HCT116 (cell line): ENCODE measurements around the gene EWSR1. TPM values are rescaled to one million over a fixed set of nuclear protein-coding genes. Genes with fewer than 3 reads are reported as not detected.
A peak's percentile ranks its signal among the peaks of the same experiment; 100 is the strongest.

Experiments
- ATAC-seq: fragments of 200-7000 bp; cut with Tn5 transposase; 2 replicates; pipeline ENCODE4 v1.9.1; 2020; ENCODE audit warnings: mild to moderate bottlenecking, moderate library complexity
- BruUV-seq: library from RNA; stranded (reverse); fragments of 400-500 nt; replicated peaks from 2 replicates; lab custom pipeline; 2021; lab: Mats Ljungman, UMichigan
- CTCF ChIA-PET: fragments of 300-600 bp; sonication (Branson Sonifier 250); formaldehyde crosslinking; loops from one replicate; lab custom pipeline; 2021; ENCODE audit warnings: antibody characterized with exemption; lab: Charles Lee
- POLR2A ChIA-PET: fragments of 300-600, 350-600 bp; sonication (Branson Sonifier 250); formaldehyde crosslinking; loops from one replicate; lab custom pipeline; 2021; ENCODE audit warnings: antibody characterized with exemption; lab: Charles Lee
- RAD21 ChIA-PET, 2 experiments: fragments of 300-600 bp; sonication (Branson Sonifier 250); formaldehyde crosslinking; loops; one replicate each; lab custom pipeline; 2023; ENCODE audit warnings: low total read pairs in 2 of 2; ENCODE audit not compliant: uncharacterized antibody in 2 of 2, unreplicated experiment in 2 of 2, low non-redundant PET in 1 of 2; lab: Charles Lee
- DNase-seq: peaks from one replicate; pipeline ENCODE4 v3.0.0-alpha.2; 2010; ENCODE audit warnings: low read depth, low spot score
- H2AFZ ChIP-seq: fragments of 200-600 bp; shearing (Covaris generic), sonication (generic); 2 replicates; pipeline ENCODE4 v1.6.1; 2017; ENCODE audit warnings: low read depth, mixed run types, mixed read lengths, antibody characterized with exemption, low read length; ENCODE audit not compliant: poor library complexity, severe bottlenecking
- H3K27ac ChIP-seq: 2 replicates; pipeline ENCODE4 v1.5.1; 2012; ENCODE audit warnings: low read depth, low read length
- H3K27me3 ChIP-seq: fragments of 200-600 bp; sonication (generic); 2 replicates; pipeline ENCODE4 v1.6.1; 2016; ENCODE audit warnings: mixed run types, low read length, mixed read lengths; ENCODE audit not compliant: insufficient read depth
- H3K36me3 ChIP-seq, 2 experiments: fragments of 200-500 bp in 1 of 2; fragments of 200-600 bp in 1 of 2; sonication (Bioruptor generic) in 1 of 2; sonication (generic) in 1 of 2; 2 replicates each; pipeline versions ENCODE4 v1.5.1 to v1.6.1; 2014 to 2016; ENCODE audit warnings: low read length in 2 of 2, inconsistent platforms in 1 of 2, mixed read lengths in 1 of 2, mixed run types in 1 of 2; ENCODE audit not compliant: insufficient read depth in 2 of 2, control insufficient read depth in 1 of 2
- H3K4me1 ChIP-seq, 2 experiments: fragments of 200-600 bp in 1 of 2; sonication (generic) in 1 of 2; 2 replicates each; pipeline versions ENCODE4 v1.5.1 to v1.6.1; 2012 to 2017; ENCODE audit warnings: low read length in 2 of 2, inconsistent platforms in 1 of 2, mild to moderate bottlenecking in 1 of 2, mixed read lengths in 1 of 2, mixed run types in 1 of 2, moderate library complexity in 1 of 2; ENCODE audit not compliant: insufficient read depth in 2 of 2, control insufficient read depth in 1 of 2
- H3K4me2 ChIP-seq: fragments of 200-600 bp; sonication (generic); 2 replicates; pipeline ENCODE4 v1.6.1; 2017; ENCODE audit warnings: mixed run types, low read length, mixed read lengths
- H3K4me3 ChIP-seq, 2 experiments: fragments of 200-600 bp in 1 of 2; sonication (generic) in 1 of 2; replicated peaks in 1 of 2; 2 replicates each; pipeline ENCODE4 v1.5.1; 2011 to 2016; ENCODE audit warnings: low read length in 2 of 2, control low read depth in 1 of 2, low read depth in 1 of 2, mild to moderate bottlenecking in 1 of 2, mixed read lengths in 1 of 2, mixed run types in 1 of 2
- H3K79me2 ChIP-seq: fragments of 200-600 bp; sonication (generic); 2 replicates; pipeline ENCODE4 v1.6.1; 2017; ENCODE audit warnings: mild to moderate bottlenecking, mixed run types, low read length, moderate library complexity, mixed read lengths; ENCODE audit not compliant: insufficient read depth
- H3K9ac ChIP-seq: fragments of 200-600 bp; sonication (generic); 2 replicates; pipeline ENCODE4 v1.6.1; 2016; ENCODE audit warnings: low read length, mixed read lengths
- H3K9me2 ChIP-seq: fragments of 200-600 bp; sonication (generic), shearing (Covaris generic); 2 replicates; pipeline ENCODE4 v1.6.1; 2017; ENCODE audit warnings: mixed run types, mild to moderate bottlenecking, moderate library complexity; ENCODE audit not compliant: insufficient read depth
- H3K9me3 ChIP-seq, 2 experiments: fragments of 200-500 bp in 1 of 2; fragments of 200-600 bp in 1 of 2; sonication (Bioruptor generic) in 1 of 2; sonication (generic) in 1 of 2; 2 replicates each; pipeline ENCODE4 v1.6.1; 2014 to 2017; ENCODE audit warnings: low read length in 2 of 2, mixed read lengths in 2 of 2, inconsistent platforms in 1 of 2, low read depth in 1 of 2, mild to moderate bottlenecking in 1 of 2, mixed run types in 1 of 2, moderate library complexity in 1 of 2; ENCODE audit not compliant: control insufficient read depth in 1 of 2, insufficient read depth in 1 of 2
- H4K20me1 ChIP-seq: fragments of 200-600 bp; sonication (generic), shearing (Covaris generic); 2 replicates; pipeline ENCODE4 v1.6.1; 2017; ENCODE audit warnings: mixed run types, mild to moderate bottlenecking, moderate library complexity; ENCODE audit not compliant: insufficient read depth
- EGR1 ChIP-seq: IDR thresholded peaks from 2 replicates; pipeline ENCODE4 v1.6.1; 2012; ENCODE audit warnings: low read depth
- ELF1 ChIP-seq: IDR thresholded peaks from 2 replicates; pipeline ENCODE4 v1.6.1; 2012; ENCODE audit warnings: low read depth, borderline replicate concordance
- EZH2 ChIP-seq: fragments of 200-600 bp; sonication (generic); IDR thresholded peaks from 2 replicates; pipeline ENCODE4 v1.6.1; 2017; ENCODE audit warnings: antibody characterized with exemption, mixed run types
- JUND ChIP-seq: IDR thresholded peaks from 2 replicates; pipeline ENCODE4 v1.6.1; 2012
- MAX ChIP-seq: IDR thresholded peaks from 2 replicates; pipeline ENCODE4 v1.6.1; 2012
- POLR2AphosphoS5 ChIP-seq: IDR thresholded peaks from 2 replicates; pipeline ENCODE4 v1.6.1; 2011; ENCODE audit warnings: mild to moderate bottlenecking, low read depth, low read length, moderate library complexity
- SIN3A ChIP-seq: IDR thresholded peaks from 2 replicates; pipeline ENCODE4 v1.6.1; 2012; ENCODE audit warnings: low read depth
- SP1 ChIP-seq: IDR thresholded peaks from 2 replicates; pipeline ENCODE4 v1.6.1; 2012; ENCODE audit warnings: low read depth
- SRF ChIP-seq: IDR thresholded peaks from 2 replicates; pipeline ENCODE4 v1.6.1; 2012; ENCODE audit warnings: low read depth
- TCF7L2 ChIP-seq: IDR thresholded peaks from 2 replicates; pipeline ENCODE4 v1.7.0; 2011; ENCODE audit warnings: borderline replicate concordance, inconsistent platforms; ENCODE audit not compliant: insufficient read depth, insufficient read length; ENCODE audit errors: extremely low read depth
- ZNF274 ChIP-seq: fragments of 200-500 bp; sonication (Bioruptor generic); IDR thresholded peaks from 2 replicates; pipeline ENCODE4 v1.6.1; 2014; ENCODE audit warnings: mild to moderate bottlenecking, low read depth, low read length, inconsistent platforms
- intact Hi-C: fragments of 100-400 bp; cut with micrococcal nuclease; formaldehyde crosslinking; loops from 2 replicates; pipeline ENCODE4 v1.10.0; 2022
- total RNA-seq: library from RNA; stranded (reverse); gene quantifications from one replicate; pipeline ENCODE4 v1.2.1, GENCODE V29; 2021; ENCODE audit not compliant: unreplicated experiment

Gene EWSR1
- total RNA-seq, 1 experiment from 2014 or later: 335 TPM

- H3K36me3 ChIP-seq: peaks cover 24 to 50% of the 10 kb centered on the region in 2 experiments
- no peak overlapping the region for H2AFZ ChIP-seq
- no peaks in the 10 kb centered on the region for H3K9me3 ChIP-seq
- H3K4me1 ChIP-seq: peaks cover 15 to 31% of the 10 kb centered on the region in 2 experiments
- H3K79me2 ChIP-seq: peaks cover 66% of the 10 kb centered on the region
- peak overlapping the region; percentile 91 for H3K27ac ChIP-seq
- no peaks in the 10 kb centered on the region for H3K27me3 ChIP-seq
- ATAC-seq (peak; percentile 14), DNase-seq (no peak)
- intact Hi-C loops: no loop called here
- TF ChIP-seq TCF7L2 (no peak), JUND (no peak), SRF (no peak), SIN3A (no peak), SP1 (no peak), EZH2 (no peak), EGR1 (no peak), ELF1 (no peak), MAX (no peak), ZNF274 (no peak), POLR2AphosphoS5 (no peak)
- H3K4me3 ChIP-seq: peak overlapping the region; percentile 58 to 91
- H4K20me1 ChIP-seq: peaks cover 30% of the 10 kb centered on the region; the same call in 1 of the 2 replicates
- H3K9me2 ChIP-seq: no peaks in the 10 kb centered on the region
- peak overlapping the region; percentile 100 for H3K4me2 ChIP-seq
- peak overlapping the region; percentile 99 for H3K9ac ChIP-seq
- POLR2A ChIA-PET: no interaction called here
- CTCF ChIA-PET: no interaction called here
- BruUV-seq: no TSS peak
- RAD21 ChIA-PET: no interaction called here
These were observed 1.3 kb upstream of the EWSR1 start for GRCh38 chr22:29266564-29267461.
